GM18870 (cell line): ENCODE measurements around the gene USP54.
"Not testable (repeated sequence)": the region's sequence is repeated elsewhere in the genome, so short reads cannot be mapped to it uniquely, and the experiment has no call there.

Source experiments
- ATAC-seq: cut with Tn5 transposase; IDR thresholded peaks from one replicate; pipeline ENCODE4 v1.9.1; 2021; ENCODE audit warnings: moderate library complexity; ENCODE audit not compliant: unreplicated experiment

Gene USP54

GRCh38 chr10:73590881-73591799 lies at the start of gene USP54:
USP54 (minus strand) TSS chr10:73591342; CDS start chr10:73575658, 15,684 bp downstream.
- ATAC-seq: no peak

- no peak for ATAC-seq
Measured at GRCh38 chr10:73639286-73639685, 48.1 kb upstream of the USP54 start.

- no peak for ATAC-seq
Measured at GRCh38 chr10:73635781-73636180, 44.6 kb upstream of the USP54 start.

- ATAC-seq: no peak
Measured at GRCh38 chr10:73634421-73634820, 43.3 kb upstream of the USP54 start.

GRCh38 chr10:73629165-73629564 lies 38.0 kb upstream of the USP54 start:
- no peak for ATAC-seq

GRCh38 chr10:73628405-73628804 lies 37.3 kb upstream of the USP54 start:
- ATAC-seq: no peak

GRCh38 chr10:73627300-73627699 lies 36.2 kb upstream of the USP54 start:
- ATAC-seq: no peak

GRCh38 chr10:73625884-73626752 lies 35.0 kb upstream of the USP54 start:
- ATAC-seq: peak; percentile 95

GRCh38 chr10:73625004-73625883 lies 34.1 kb upstream of the USP54 start:
- ATAC-seq: no peak

- no peak for ATAC-seq
Measured at GRCh38 chr10:73623056-73623455, 31.9 kb upstream of the USP54 start.

- ATAC-seq: not testable (repeated sequence)
Measured at GRCh38 chr10:73620974-73621373, 29.8 kb upstream of the USP54 start.

- not testable (repeated sequence) for ATAC-seq
Measured at GRCh38 chr10:73617143-73617542, 26.0 kb upstream of the USP54 start.

- no peak for ATAC-seq
Measured at GRCh38 chr10:73614720-73615119, 23.6 kb upstream of the USP54 start.

GRCh38 chr10:73609116-73609515 lies 18.0 kb upstream of the USP54 start:
- ATAC-seq: no peak

- ATAC-seq: no peak
Measured at GRCh38 chr10:73601486-73601921, 10.4 kb upstream of the USP54 start.

- ATAC-seq: no peak
Measured at GRCh38 chr10:73597346-73597745, 6.2 kb upstream of the USP54 start.

- no peak for ATAC-seq
Measured at GRCh38 chr10:73593812-73594211, 2.7 kb upstream of the USP54 start.

GRCh38 chr10:73593110-73593509 lies 2.0 kb upstream of the USP54 start:
- no peak for ATAC-seq

GRCh38 chr10:73591935-73592699 lies 975 bp upstream of the USP54 start:
- ATAC-seq: no peak

- no peak for ATAC-seq
Measured at GRCh38 chr10:73589563-73590126, 1.5 kb downstream of the USP54 start.
